Ovary (tissue), 3 donors: ENCODE data around the gene DNAJC18.

Experiments used
- EP300 ChIP-seq: sonication (generic); formaldehyde crosslinking; IDR thresholded peaks from one replicate; pipeline ENCODE4 v1.6.1; 2017; ENCODE audit warnings: antibody characterized with exemption
- TF ChIP-seq, protein P1 (sequence below), 3 donors: fragments of 450-650 bp in 2 of 3; fragments of 200-600 bp in 1 of 3; IDR thresholded peaks; one replicate each; pipeline versions ENCODE4 v1.5.1 to v1.8.0; 2016 to 2022; ENCODE audit warnings: antibody characterized with exemption in 3 of 3, mild to moderate bottlenecking in 1 of 3
- donor health status: DM: no; HTN: no; CAD: no.

DNA sequence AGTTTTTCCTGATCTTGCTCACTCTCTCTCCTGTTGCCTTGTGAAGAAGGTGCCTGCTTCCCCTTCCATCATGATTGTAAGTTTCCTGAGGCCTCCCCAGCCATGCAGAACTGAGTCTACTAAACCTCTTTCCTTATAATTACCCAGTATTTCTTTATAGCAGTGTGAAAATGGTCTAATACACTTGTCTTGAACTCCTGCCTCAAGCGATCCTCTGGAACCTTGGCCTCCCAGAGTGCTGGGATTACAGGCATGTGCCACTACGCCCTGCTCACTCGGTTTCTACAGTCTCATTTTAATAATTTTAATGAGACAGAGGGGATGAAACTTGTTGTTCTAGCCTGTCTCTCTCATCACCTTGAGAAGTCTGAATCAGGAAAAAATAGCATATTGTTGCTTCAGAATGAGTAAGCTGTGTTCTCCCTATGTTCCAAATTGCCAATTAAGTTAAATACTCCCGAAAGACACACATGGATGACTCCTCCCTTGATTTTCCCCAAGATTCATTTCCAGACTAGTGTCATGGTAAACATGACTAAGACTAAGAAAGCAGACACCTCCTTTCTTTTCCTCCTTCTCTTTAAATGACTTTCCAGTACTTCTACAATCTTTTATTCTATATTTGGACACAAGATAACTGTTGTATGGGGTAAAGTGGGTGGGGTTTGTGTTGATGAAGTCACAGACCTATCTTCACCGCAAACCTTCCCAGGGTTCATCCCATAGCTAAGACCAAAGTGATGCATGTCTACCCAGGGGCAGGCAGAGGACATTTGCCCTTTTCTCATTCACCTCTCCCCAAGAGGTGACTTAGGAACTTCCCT, 7.8 kb upstream of the DNAJC18 start:
- TF ChIP-seq, protein P1, sequence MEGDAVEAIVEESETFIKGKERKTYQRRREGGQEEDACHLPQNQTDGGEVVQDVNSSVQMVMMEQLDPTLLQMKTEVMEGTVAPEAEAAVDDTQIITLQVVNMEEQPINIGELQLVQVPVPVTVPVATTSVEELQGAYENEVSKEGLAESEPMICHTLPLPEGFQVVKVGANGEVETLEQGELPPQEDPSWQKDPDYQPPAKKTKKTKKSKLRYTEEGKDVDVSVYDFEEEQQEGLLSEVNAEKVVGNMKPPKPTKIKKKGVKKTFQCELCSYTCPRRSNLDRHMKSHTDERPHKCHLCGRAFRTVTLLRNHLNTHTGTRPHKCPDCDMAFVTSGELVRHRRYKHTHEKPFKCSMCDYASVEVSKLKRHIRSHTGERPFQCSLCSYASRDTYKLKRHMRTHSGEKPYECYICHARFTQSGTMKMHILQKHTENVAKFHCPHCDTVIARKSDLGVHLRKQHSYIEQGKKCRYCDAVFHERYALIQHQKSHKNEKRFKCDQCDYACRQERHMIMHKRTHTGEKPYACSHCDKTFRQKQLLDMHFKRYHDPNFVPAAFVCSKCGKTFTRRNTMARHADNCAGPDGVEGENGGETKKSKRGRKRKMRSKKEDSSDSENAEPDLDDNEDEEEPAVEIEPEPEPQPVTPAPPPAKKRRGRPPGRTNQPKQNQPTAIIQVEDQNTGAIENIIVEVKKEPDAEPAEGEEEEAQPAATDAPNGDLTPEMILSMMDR (IDR thresholded peaks at IDR 0.05) = no peak
- TF ChIP-seq EP300 = no peak
